Measurements from ENCODE around the gene EIF1B.

The EIF1B gene

GRCh38 chr3:40309925-40310695 lies 603 bp downstream of the EIF1B start:
- DNase-seq, result no peak

- DNase-seq, result no peak
Observed at GRCh38 chr3:40310705-40311104, 1.2 kb downstream of the EIF1B start.

- DNase-seq, result no peak
Observed at GRCh38 chr3:40312661-40313226, 3.2 kb downstream of the EIF1B start.

GRCh38 chr3:40313975-40314860 lies 4.7 kb downstream of the EIF1B start:
- no peak for DNase-seq

- peak in 1 of 2 donors; percentile 50 for DNase-seq
Observed at GRCh38 chr3:40317061-40317855, 7.8 kb downstream of the EIF1B start.

GRCh38 chr3:40321818-40322217 lies 12.3 kb downstream of the EIF1B start:
- DNase-seq, result no peak

- DNase-seq, result no peak
Observed at GRCh38 chr3:40323946-40324345, 14.4 kb downstream of the EIF1B start.

- no peak for DNase-seq
Observed at GRCh38 chr3:40324621-40325020, 15.1 kb downstream of the EIF1B start.

- no peak for DNase-seq
Observed at GRCh38 chr3:40325465-40325864, 16.0 kb downstream of the EIF1B start.

GRCh38 chr3:40328374-40328773 lies 18.9 kb downstream of the EIF1B start:
- no peak for DNase-seq

- DNase-seq, result no peak
Observed at GRCh38 chr3:40329071-40329470, 19.6 kb downstream of the EIF1B start.

- no peak for DNase-seq
Observed at GRCh38 chr3:40332684-40333083, 23.2 kb downstream of the EIF1B start.

- no peak for DNase-seq
Observed at GRCh38 chr3:40333416-40333815, 23.9 kb downstream of the EIF1B start.

GRCh38 chr3:40333852-40334251 lies 24.3 kb downstream of the EIF1B start:
- no peak for DNase-seq

GRCh38 chr3:40336101-40336500 lies 26.6 kb downstream of the EIF1B start:
- no peak for DNase-seq

GRCh38 chr3:40336511-40337135 lies 27.1 kb downstream of the EIF1B start:
- no peak for DNase-seq

GRCh38 chr3:40337136-40338108 lies 27.9 kb downstream of the EIF1B start:
- no peak for DNase-seq

- no peak for DNase-seq
Observed at GRCh38 chr3:40339871-40340270, 30.4 kb downstream of the EIF1B start.

GRCh38 chr3:40340541-40341170 lies 31.1 kb downstream of the EIF1B start:
- DNase-seq, result no peak

- no peak for DNase-seq
Observed at GRCh38 chr3:40341671-40342070, 32.2 kb downstream of the EIF1B start.

GRCh38 chr3:40350529-40350928 lies 41.0 kb downstream of the EIF1B start:
- no peak for DNase-seq
